K562 (cell line): ENCODE data around the gene DERL3. TPM values are rescaled to one million over a fixed set of nuclear protein-coding genes. Genes with fewer than 3 reads are reported as not detected.

Experiments used
- BRCA1 ChIP-seq, 2 experiments: fragments of 450-650 bp in 1 of 2; sonication (generic) in 1 of 2; formaldehyde crosslinking in 1 of 2; IDR thresholded peaks; 2 replicates each; pipeline versions ENCODE4 v1.5.0 to v1.6.1; 2017 to 2020; ENCODE audit warnings: mild to moderate bottlenecking in 1 of 2, missing genetic modification reagents in 1 of 2
- C11orf30 ChIP-seq: fragments of 450-650 bp; IDR thresholded peaks from 2 replicates; pipeline ENCODE4 v1.6.1; 2016; ENCODE audit warnings: low read depth, mild to moderate bottlenecking
- CBX3 ChIP-seq, 2 experiments: IDR thresholded peaks; 1 replicate in 1 of 2; 2 replicates in 1 of 2; pipeline ENCODE4 v1.6.1; 2012; ENCODE audit warnings: inconsistent platforms in 2 of 2, low read length in 2 of 2, borderline replicate concordance in 1 of 2, control low read depth in 1 of 2
- CHD4 ChIP-seq: fragments of 200-600 bp; sonication (generic); IDR thresholded peaks from 3 replicates; pipeline ENCODE4 v1.6.1; 2012; ENCODE audit warnings: low read depth, mild to moderate bottlenecking, mixed read lengths, low read length, inconsistent platforms; ENCODE audit not compliant: insufficient read depth, insufficient replicate concordance, poor library complexity, severe bottlenecking
- CSDE1 ChIP-seq, 2 experiments: fragments of 450-650 bp; IDR thresholded peaks; 2 replicates each; pipeline ENCODE4 v1.6.1; 2016; ENCODE audit warnings: mild to moderate bottlenecking in 1 of 2
- HDAC3 ChIP-seq: fragments of 450-650 bp; IDR thresholded peaks from 2 replicates; pipeline ENCODE4 v1.6.1; 2018; ENCODE audit warnings: borderline replicate concordance, mild to moderate bottlenecking, moderate library complexity; ENCODE audit not compliant: partially characterized antibody
- KLF16 ChIP-seq: IDR thresholded peaks from 2 replicates; pipeline ENCODE4 v1.6.1; 2016; ENCODE audit warnings: antibody characterized with exemption
- MYBL2 ChIP-seq, 2 experiments: fragments of 450-650 bp in 1 of 2; sonication (generic) in 1 of 2; formaldehyde crosslinking in 1 of 2; IDR thresholded peaks; 2 replicates each; pipeline versions ENCODE4 v1.6.1 to v1.8.1; 2017 to 2022; ENCODE audit warnings: borderline replicate concordance in 1 of 2, inconsistent platforms in 1 of 2, low read depth in 1 of 2, mild to moderate bottlenecking in 1 of 2, missing genetic modification reagents in 1 of 2, moderate library complexity in 1 of 2
- POLR2H ChIP-seq: IDR thresholded peaks from 2 replicates; pipeline ENCODE4 v1.6.1; 2016; ENCODE audit warnings: missing genetic modification characterization, low read depth, mild to moderate bottlenecking, control low read depth, missing compliant biosample characterization, moderate library complexity
- POLR3A ChIP-seq: IDR thresholded peaks from 2 replicates; pipeline ENCODE4 v1.6.1; 2011; ENCODE audit warnings: borderline replicate concordance, mild to moderate bottlenecking, moderate library complexity; ENCODE audit not compliant: insufficient read length, insufficient read depth; ENCODE audit errors: extremely low read depth
- SIN3B ChIP-seq: fragments of 450-650 bp; IDR thresholded peaks from 2 replicates; pipeline ENCODE4 v1.6.1; 2017; ENCODE audit warnings: low read depth, mild to moderate bottlenecking, moderate library complexity
- STAT6 ChIP-seq: sonication (generic); formaldehyde crosslinking; IDR thresholded peaks from 2 replicates; pipeline ENCODE4 v1.8.1; 2023; ENCODE audit warnings: mild to moderate bottlenecking, missing genetic modification reagents
- TFAM ChIP-seq: fragments of 250-450 bp; sonication (Bioruptor Pico); conservative IDR thresholded peaks from 2 replicates; pipeline ENCODE4 v1.5.0; 2021; ENCODE audit warnings: mild to moderate bottlenecking, moderate library complexity
- THRAP3 ChIP-seq: fragments of 450-650 bp; IDR thresholded peaks from 2 replicates; pipeline ENCODE4 v1.6.1; 2016; ENCODE audit warnings: mild to moderate bottlenecking, inconsistent platforms, borderline replicate concordance
- ZFP1 ChIP-seq: fragments of 450-650 bp; formaldehyde crosslinking; IDR thresholded peaks from 2 replicates; pipeline ENCODE4 v1.4.0; 2020; ENCODE audit warnings: mild to moderate bottlenecking, mixed read lengths
- ZFP30 ChIP-seq: fragments of 250-450 bp; sonication (Bioruptor Pico); IDR thresholded peaks from 2 replicates; pipeline ENCODE4 v1.8.0; 2022; ENCODE audit warnings: moderate library complexity, mild to moderate bottlenecking, inconsistent platforms, borderline replicate concordance
- ZNF174 ChIP-seq: fragments of 250-450 bp; sonication (Bioruptor Pico); IDR thresholded peaks from 2 replicates; pipeline ENCODE4 v1.4.0; 2020; ENCODE audit warnings: mild to moderate bottlenecking
- ZNF263 ChIP-seq: sonication (generic); formaldehyde crosslinking; IDR thresholded peaks from 2 replicates; pipeline ENCODE4 v1.8.0; 2022; ENCODE audit warnings: mild to moderate bottlenecking, missing genetic modification reagents, borderline replicate concordance
- polyA plus RNA-seq, 8 experiments: library from polyadenylated mRNA; depleted of rRNA in 4 of 8; stranded (reverse) in 5 of 8; unstranded in 3 of 8; fragments of >200 nt; fragmentation: Nextera tagmentation in 2 of 8; fragmentation: Illumina TruSeq in 1 of 8; extraction: Ambion mirVana in 2 of 8; extraction: Trizol in 1 of 8; gene quantifications; 2 replicates each; pipeline versions ENCODE4 v1.2.1 to v1.2.3, GENCODE V29; 2011 to 2014; ENCODE audit warnings: inconsistent platforms in 1 of 8, missing spikeins in 1 of 8
- total RNA-seq, 7 experiments: library from RNA; depleted of rRNA in 6 of 7; stranded (reverse); fragments of >200 nt in 6 of 7; fragmentation: Illumina TruSeq in 2 of 7; extraction: Trizol in 2 of 7; gene quantifications; 2 replicates each; pipeline versions ENCODE4 v1.2.1 to v1.2.3, GENCODE V29; 2011 to 2021; ENCODE audit warnings: low replicate concordance in 1 of 7
- TF ChIP-seq, protein P1 (sequence below): fragments of 450-650 bp; formaldehyde crosslinking; IDR thresholded peaks from 2 replicates; pipeline ENCODE4 v1.4.0; 2020; ENCODE audit warnings: mild to moderate bottlenecking, moderate library complexity
- TF ChIP-seq, protein P2 (sequence below): fragments of 250-450 bp; sonication (Bioruptor Pico); IDR thresholded peaks from 2 replicates; pipeline ENCODE4 v1.5.0; 2021
- TF ChIP-seq, protein P3 (sequence below): sonication (generic); formaldehyde crosslinking; IDR thresholded peaks from 2 replicates; pipeline ENCODE4 v1.9.0; 2022; ENCODE audit warnings: mild to moderate bottlenecking, missing genetic modification reagents

The DERL3 gene
- total and polyA plus RNA-seq, 9 of the 15 experiments (the other 6 are each of a cell fraction or from before 2014, with no cell fraction given): 1.3 to 12.4 (median 4.8) TPM

- TF ChIP-seq, protein P1, sequence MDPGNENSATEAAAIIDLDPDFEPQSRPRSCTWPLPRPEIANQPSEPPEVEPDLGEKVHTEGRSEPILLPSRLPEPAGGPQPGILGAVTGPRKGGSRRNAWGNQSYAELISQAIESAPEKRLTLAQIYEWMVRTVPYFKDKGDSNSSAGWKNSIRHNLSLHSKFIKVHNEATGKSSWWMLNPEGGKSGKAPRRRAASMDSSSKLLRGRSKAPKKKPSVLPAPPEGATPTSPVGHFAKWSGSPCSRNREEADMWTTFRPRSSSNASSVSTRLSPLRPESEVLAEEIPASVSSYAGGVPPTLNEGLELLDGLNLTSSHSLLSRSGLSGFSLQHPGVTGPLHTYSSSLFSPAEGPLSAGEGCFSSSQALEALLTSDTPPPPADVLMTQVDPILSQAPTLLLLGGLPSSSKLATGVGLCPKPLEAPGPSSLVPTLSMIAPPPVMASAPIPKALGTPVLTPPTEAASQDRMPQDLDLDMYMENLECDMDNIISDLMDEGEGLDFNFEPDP (CRISPR knock-in tag): no peak
- TF ChIP-seq C11orf30 (peak; percentile 62), BRCA1 (IDR thresholded peaks at IDR 0.05) (no peak), BRCA1 (CRISPR knock-in tag; IDR thresholded peaks at IDR 0.05) (no peak), ZNF263 (no peak), HDAC3 (no peak), KLF16 (no peak), POLR2H (tag) (no peak), ZNF174 (CRISPR knock-in tag) (no peak), STAT6 (no peak), POLR3A (no peak), ZFP30 (CRISPR knock-in tag) (no peak), CBX3 (IDR thresholded peaks at IDR 0.05; ENCODE audit: borderline replicate concordance in 1 of 2, low read length in 2 of 2) (no peak), CHD4 (no peak), MYBL2 (IDR thresholded peaks at IDR 0.05; ENCODE audit: low read depth) (no peak), MYBL2 (CRISPR knock-in tag; IDR thresholded peaks at IDR 0.05; ENCODE audit: borderline replicate concordance) (no peak), THRAP3 (no peak), ZFP1 (CRISPR knock-in tag) (no peak), SIN3B (no peak), TFAM (CRISPR knock-in tag) (no peak), CSDE1 (IDR thresholded peaks at IDR 0.05) (no peak)
- TF ChIP-seq, protein P2, sequence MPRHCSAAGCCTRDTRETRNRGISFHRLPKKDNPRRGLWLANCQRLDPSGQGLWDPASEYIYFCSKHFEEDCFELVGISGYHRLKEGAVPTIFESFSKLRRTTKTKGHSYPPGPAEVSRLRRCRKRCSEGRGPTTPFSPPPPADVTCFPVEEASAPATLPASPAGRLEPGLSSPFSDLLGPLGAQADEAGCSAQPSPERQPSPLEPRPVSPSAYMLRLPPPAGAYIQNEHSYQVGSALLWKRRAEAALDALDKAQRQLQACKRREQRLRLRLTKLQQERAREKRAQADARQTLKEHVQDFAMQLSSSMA (CRISPR knock-in tag): no peak
- TF ChIP-seq, protein P3, sequence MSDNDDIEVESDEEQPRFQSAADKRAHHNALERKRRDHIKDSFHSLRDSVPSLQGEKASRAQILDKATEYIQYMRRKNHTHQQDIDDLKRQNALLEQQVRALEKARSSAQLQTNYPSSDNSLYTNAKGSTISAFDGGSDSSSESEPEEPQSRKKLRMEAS (CRISPR knock-in tag): 0 out of 2 replicates have a peak, but pooled peaks have one; percentile 38
Observed at GRCh38 chr22:23857606-23858483, 19.0 kb upstream of the DERL3 start, which contains the start of gene SLC2A11 (continued).
